Adrenal gland (tissue), 12 donors: Measurements from ENCODE around the gene ASZ1. TPM values are rescaled to one million over a fixed set of nuclear protein-coding genes. Genes with fewer than 3 reads are reported as not detected.

Source experiments
- DNase-seq, 7 donors: peaks; one replicate each; pipeline ENCODE4 v3.0.0-alpha.2; 2019 to 2020
- H3K27ac ChIP-seq, 5 donors: fragments of 200-600 bp; sonication (generic) in 4 of 5; 1 replicate in 3 of 5; 2 replicates in 2 of 5; pipeline versions ENCODE4 v1.5.1 to v1.8.0; 2016 to 2020; ENCODE audit warnings: mild to moderate bottlenecking in 1 of 5
- H3K27me3 ChIP-seq: fragments of 200-600 bp; 2 replicates; pipeline ENCODE4 v1.8.0; 2021
- H3K36me3 ChIP-seq, 2 donors: fragments of 200-600 bp; replicated peaks in 1 of 2; 1 replicate in 1 of 2; 2 replicates in 1 of 2; pipeline versions ENCODE4 v1.5.1 to v1.8.0; 2018 to 2022
- H3K4me1 ChIP-seq, 2 donors: fragments of 200-600 bp; replicated peaks in 1 of 2; 1 replicate in 1 of 2; 2 replicates in 1 of 2; pipeline versions ENCODE4 v1.5.1 to v1.8.0; 2018 to 2021
- H3K4me3 ChIP-seq, 4 donors: fragments of 200-600 bp; sonication (generic) in 3 of 4; one replicate each; pipeline ENCODE4 v1.5.1; 2016 to 2018
- H3K9me3 ChIP-seq, 3 donors: fragments of 200-600 bp; sonication (generic) in 1 of 3; replicated peaks in 1 of 3; 1 replicate in 2 of 3; 2 replicates in 1 of 3; pipeline versions ENCODE4 v1.5.1 to v1.8.0; 2016 to 2021
- POLR2A ChIP-seq, 2 donors: fragments of 450-650 bp; IDR thresholded peaks; one replicate each; pipeline ENCODE4 v1.6.1; 2017; ENCODE audit warnings: antibody characterized with exemption in 2 of 2, mild to moderate bottlenecking in 2 of 2, moderate library complexity in 1 of 2
- WGBS, 4 donors: extraction: QIAGEN DNeasy Blood & Tissue Kit in 2 of 4; methylation state at CpG; one replicate each; pipeline versions ENCODE4 v1.1.5 to v1.1.7; 2013 to 2017; 5-methylcytosine and 5-hydroxymethylcytosine counted together
- intact Hi-C, 2 donors: fragments of 100-400 bp; cut with DNase I; formaldehyde crosslinking; loops; one replicate each; pipeline versions ENCODE4 v1.14.1 to v1.15.0; 2022 to 2023
- polyA plus RNA-seq, 3 donors: library from polyadenylated mRNA; stranded (reverse); fragments of 200-250 nt in 2 of 3; fragments of 350-450 nt in 1 of 3; fragmentation: Illumina TruSeq in 1 of 3; extraction: RNeasy Lipid Tissue Mini Kit (QIAGEN cat#74804) in 1 of 3; gene quantifications; one replicate each; pipeline ENCODE4 v1.2.3, GENCODE V29; 2013 to 2014
- total RNA-seq, 9 donors: library from RNA; depleted of rRNA in 4 of 9; stranded (reverse); fragments of >200 nt in 4 of 9; fragments of 120-200 nt in 1 of 9; fragmentation: NEBNext Ultra II Directional in 1 of 9; extraction: Animal tissue kit (Norgen Biotek cat#: 25700) in 1 of 9; gene quantifications; one replicate each; pipeline versions ENCODE4 v1.1.0 to v1.2.4, GENCODE V29; 2013 to 2023
- TF ChIP-seq, protein P1 (sequence below), 6 experiments: fragments of 450-650 bp in 4 of 6; fragments of 200-600 bp in 2 of 6; sonication (generic) in 1 of 6; IDR thresholded peaks; 1 replicate in 5 of 6; 2 replicates in 1 of 6; pipeline versions ENCODE4 v1.5.1 to v1.8.0; 2016 to 2021; ENCODE audit warnings: antibody characterized with exemption in 6 of 6, mild to moderate bottlenecking in 2 of 6, moderate library complexity in 1 of 6
- donor health status: healthy with polysubstance abuse.
- donor health status: Bipolar disorder and iron deficiency.
- donor health status: DM: yes; HTN: yes; CAD: no.
- donor health status: DM: no; HTN: no; CAD: no.
- donor health status: DM: no; HTN: no; CAD: no.
- donor health status: DM: yes; HTN: yes; CAD: no.

ASZ1 gene
- total and polyA plus RNA-seq, 12 donors: not detected

DNA sequence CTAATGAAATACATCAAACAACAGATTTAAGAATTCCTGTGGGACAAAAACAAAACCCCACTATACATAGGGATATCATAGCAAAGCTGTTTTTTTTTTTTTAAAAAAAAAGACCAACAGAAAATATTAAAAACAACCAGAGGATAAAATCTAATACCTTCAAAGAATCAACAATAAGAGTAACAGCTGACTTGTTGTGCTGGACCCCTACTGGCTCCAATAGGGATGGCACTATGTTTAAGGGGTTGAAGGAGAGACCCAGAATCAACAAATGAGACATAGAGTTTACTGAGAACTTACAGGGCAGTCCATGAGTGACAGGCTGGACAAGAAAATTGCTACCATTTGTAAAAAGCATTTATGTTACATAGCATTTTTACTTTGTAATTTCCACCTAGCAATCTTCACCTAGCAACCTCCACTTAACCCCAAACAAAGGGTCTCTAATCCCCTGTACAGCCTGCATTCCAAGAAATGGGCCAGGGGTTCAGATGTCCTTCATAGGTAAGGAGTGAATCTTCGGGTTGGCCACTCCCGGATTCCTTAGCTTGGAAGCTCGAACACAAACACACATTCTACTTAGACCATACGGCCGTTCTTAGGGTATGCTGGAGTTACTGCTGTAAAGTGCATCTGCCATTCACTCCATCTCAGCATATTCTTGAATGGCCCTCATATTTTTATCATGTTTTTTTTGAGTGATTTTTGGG, 25.8 kb downstream of the ASZ1 start:
- Histone ChIP-seq H3K36me3 (no peaks in the 10 kb centered on the region), H3K4me3 (no peak overlapping the region), H3K27ac (no peak overlapping the region), H3K27me3 (no peaks in the 10 kb centered on the region), H3K9me3 (no peaks in the 10 kb centered on the region), H3K4me1 (no peaks in the 10 kb centered on the region)
- TF ChIP-seq, protein P1, sequence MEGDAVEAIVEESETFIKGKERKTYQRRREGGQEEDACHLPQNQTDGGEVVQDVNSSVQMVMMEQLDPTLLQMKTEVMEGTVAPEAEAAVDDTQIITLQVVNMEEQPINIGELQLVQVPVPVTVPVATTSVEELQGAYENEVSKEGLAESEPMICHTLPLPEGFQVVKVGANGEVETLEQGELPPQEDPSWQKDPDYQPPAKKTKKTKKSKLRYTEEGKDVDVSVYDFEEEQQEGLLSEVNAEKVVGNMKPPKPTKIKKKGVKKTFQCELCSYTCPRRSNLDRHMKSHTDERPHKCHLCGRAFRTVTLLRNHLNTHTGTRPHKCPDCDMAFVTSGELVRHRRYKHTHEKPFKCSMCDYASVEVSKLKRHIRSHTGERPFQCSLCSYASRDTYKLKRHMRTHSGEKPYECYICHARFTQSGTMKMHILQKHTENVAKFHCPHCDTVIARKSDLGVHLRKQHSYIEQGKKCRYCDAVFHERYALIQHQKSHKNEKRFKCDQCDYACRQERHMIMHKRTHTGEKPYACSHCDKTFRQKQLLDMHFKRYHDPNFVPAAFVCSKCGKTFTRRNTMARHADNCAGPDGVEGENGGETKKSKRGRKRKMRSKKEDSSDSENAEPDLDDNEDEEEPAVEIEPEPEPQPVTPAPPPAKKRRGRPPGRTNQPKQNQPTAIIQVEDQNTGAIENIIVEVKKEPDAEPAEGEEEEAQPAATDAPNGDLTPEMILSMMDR (IDR thresholded peaks at IDR 0.05): no peak
- no peak for TF ChIP-seq POLR2A (IDR thresholded peaks at IDR 0.05)
- WGBS, 4 donors: 67 to 82% (median 75%) methylated on average over 5 of the region's 5 CpGs
- no peak for DNase-seq
- intact Hi-C loops: no loop called here

DNA sequence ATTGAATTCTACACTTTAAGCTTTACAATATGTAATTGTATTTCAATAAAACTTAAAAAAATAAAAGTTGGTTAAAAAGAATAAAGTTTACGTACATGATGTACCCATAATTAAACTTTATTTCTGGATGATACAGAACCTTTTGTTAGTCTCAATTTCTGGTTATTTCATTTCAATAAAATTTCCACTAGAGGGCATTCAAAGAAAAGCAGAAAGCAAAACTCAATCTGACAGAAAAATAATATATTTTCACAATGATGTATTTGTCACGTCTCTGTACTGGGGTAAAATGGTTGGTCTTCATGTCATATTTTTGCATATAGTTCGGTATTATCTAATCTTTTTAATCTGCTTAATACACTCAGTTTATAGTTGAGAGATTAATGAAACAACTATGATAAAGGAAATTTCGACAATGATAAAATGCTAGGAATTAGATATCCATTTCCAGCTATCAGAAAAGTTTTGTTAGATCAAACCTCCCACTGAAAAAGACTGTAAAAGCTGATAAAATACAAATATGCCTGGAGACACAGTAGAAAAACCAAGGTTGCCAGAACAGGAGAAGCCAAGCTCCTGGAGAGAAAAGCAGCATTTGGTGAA, 27.4 kb downstream of the ASZ1 start:
- TF ChIP-seq POLR2A (IDR thresholded peaks at IDR 0.05): no peak
- TF ChIP-seq, protein P1 (IDR thresholded peaks at IDR 0.05): peak in 5 of 6 experiments; percentile 11 to 41 (median 21)
- H3K4me1 ChIP-seq: no peaks in the 10 kb centered on the region
- H3K36me3 ChIP-seq: no peaks in the 10 kb centered on the region
- no peak overlapping the region for H3K4me3 ChIP-seq
- intact Hi-C loops: no loop called here
- H3K9me3 ChIP-seq: no peaks in the 10 kb centered on the region
- DNase-seq: no peak
- WGBS, 4 donors: 28 to 41% (median 38%) methylated on average over 4 of the region's 4 CpGs
- no peaks in the 10 kb centered on the region for H3K27me3 ChIP-seq
- H3K27ac ChIP-seq: no peak overlapping the region

DNA sequence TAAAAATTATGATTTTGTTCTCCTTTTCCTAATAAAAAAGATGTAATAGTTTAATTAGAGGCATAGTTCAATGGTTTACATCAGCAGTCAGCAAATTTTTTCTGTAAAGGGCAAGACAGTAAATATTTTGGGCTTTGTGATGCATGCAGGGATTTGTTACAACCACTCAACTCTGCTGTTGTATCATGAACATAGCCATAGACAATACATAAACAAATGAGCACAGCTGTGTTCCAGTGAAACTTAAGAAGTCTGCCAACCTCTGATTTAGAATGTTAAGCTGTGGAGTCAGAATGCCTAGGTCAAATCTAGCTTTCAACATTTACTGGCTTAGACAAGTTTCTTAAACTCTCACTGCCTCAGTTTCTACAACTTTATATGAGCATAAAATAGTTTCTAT, 31.6 kb downstream of the ASZ1 start:
- Histone ChIP-seq H3K4me1 (no peaks in the 10 kb centered on the region), H3K27me3 (no peaks in the 10 kb centered on the region), H3K36me3 (no peaks in the 10 kb centered on the region), H3K9me3 (no peaks in the 10 kb centered on the region), H3K27ac (no peak overlapping the region), H3K4me3 (no peak overlapping the region)
- intact Hi-C loops: no loop called here
- TF ChIP-seq, protein P1 (IDR thresholded peaks at IDR 0.05): no peak
- no peak for TF ChIP-seq POLR2A (IDR thresholded peaks at IDR 0.05)
- DNase-seq: no peak

DNA sequence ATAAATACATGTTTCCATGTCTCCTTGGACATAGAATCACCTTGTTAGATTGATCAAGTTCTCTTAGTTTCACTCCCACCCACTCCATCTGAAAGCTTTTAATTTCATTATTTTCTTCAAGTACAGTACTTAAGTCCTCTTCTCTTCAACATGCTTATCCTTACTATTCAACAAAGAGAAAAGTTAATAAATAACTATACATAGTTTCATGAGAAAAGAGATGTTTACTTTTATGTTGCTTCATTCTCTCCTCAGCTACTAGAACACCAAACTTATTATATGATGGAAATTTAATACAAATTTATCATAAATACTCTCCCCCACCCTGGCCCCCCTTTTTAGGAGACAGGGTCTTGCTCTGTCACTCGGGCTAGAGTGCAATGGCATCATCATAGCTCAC, 33.5 kb downstream of the ASZ1 start:
- intact Hi-C loops: no loop called here
- no peaks in the 10 kb centered on the region for H3K4me1 ChIP-seq
- no peaks in the 10 kb centered on the region for H3K27me3 ChIP-seq
- 45 to 52% (median 49%) methylated on average over 1 of the region's 1 CpG for WGBS, 4 donors
- no peak overlapping the region for H3K27ac ChIP-seq
- no peaks in the 10 kb centered on the region for H3K9me3 ChIP-seq
- H3K4me3 ChIP-seq: no peak overlapping the region
- DNase-seq: no peak
- no peak for TF ChIP-seq POLR2A (IDR thresholded peaks at IDR 0.05)
- TF ChIP-seq, protein P1 (IDR thresholded peaks at IDR 0.05): no peak
- H3K36me3 ChIP-seq: no peaks in the 10 kb centered on the region
